PC-9 (cell line): ENCODE results near the gene TUBA1A. TPM values are rescaled to one million over a fixed set of nuclear protein-coding genes. Genes with fewer than 3 reads are reported as not detected.
"Not testable (repeated sequence)": the region's sequence is repeated elsewhere in the genome, so short reads cannot be mapped to it uniquely, and the experiment has no call there.

Experiments used
- BruUV-seq: library from RNA; stranded (reverse); fragments of 400-500 nt; replicated peaks from 2 replicates; lab custom pipeline; 2021; lab: Mats Ljungman, UMichigan
- CTCF ChIA-PET: fragments of 300-600 bp; sonication (Branson Sonifier 250); formaldehyde crosslinking; loops from one replicate; lab custom pipeline; 2022; ENCODE audit warnings: antibody characterized with exemption; lab: Charles Lee
- POLR2A ChIA-PET: fragments of 300-600 bp; sonication (Branson Sonifier 250); formaldehyde crosslinking; loops from one replicate; lab custom pipeline; 2022; ENCODE audit warnings: antibody characterized with exemption; ENCODE audit not compliant: unreplicated experiment; lab: Charles Lee
- DNase-seq, 2 experiments: peaks; one replicate each; pipeline versions ENCODE4 v3.0.0 to v3.0.0-alpha.2; 2015 to 2022; ENCODE audit warnings: mixed read lengths in 1 of 2
- H2AFZ ChIP-seq: fragments of 200-600 bp; sonication (generic); 2 replicates; pipeline ENCODE4 v1.8.1; 2017; ENCODE audit warnings: antibody characterized with exemption
- H3F3A ChIP-seq: fragments of 200-600 bp; sonication (generic); 2 replicates; pipeline ENCODE4 v1.8.1; 2017; ENCODE audit warnings: antibody characterized with exemption, mild to moderate bottlenecking, low read depth; ENCODE audit not compliant: insufficient read depth
- H3K27ac ChIP-seq: fragments of 200-600 bp; sonication (generic); 2 replicates; pipeline ENCODE4 v1.6.1; 2016; ENCODE audit warnings: mixed run types
- H3K27me3 ChIP-seq: fragments of 200-600 bp; sonication (generic); 2 replicates; pipeline ENCODE4 v1.6.1; 2016; ENCODE audit warnings: low read depth, mixed run types; ENCODE audit not compliant: insufficient read depth
- H3K36me3 ChIP-seq: fragments of 200-600 bp; sonication (generic); 2 replicates; pipeline ENCODE4 v1.6.1; 2016; ENCODE audit warnings: low read depth, mixed run types
- H3K4me1 ChIP-seq: fragments of 200-600 bp; sonication (generic); replicated peaks from 2 replicates; pipeline ENCODE4 v1.6.1; 2016; ENCODE audit warnings: mixed run types; ENCODE audit not compliant: insufficient read depth
- H3K4me2 ChIP-seq: fragments of 200-600 bp; sonication (generic); 2 replicates; pipeline ENCODE4 v1.6.1; 2017; ENCODE audit warnings: mixed run types
- H3K4me3 ChIP-seq: fragments of 200-600 bp; sonication (generic); 2 replicates; pipeline ENCODE4 v1.6.1; 2016; ENCODE audit warnings: mixed run types
- H3K79me2 ChIP-seq: fragments of 200-600 bp; sonication (generic); 2 replicates; pipeline ENCODE4 v1.6.1; 2017; ENCODE audit warnings: low read depth, mixed run types
- H3K9me2 ChIP-seq: fragments of 200-600 bp; sonication (generic); 2 replicates; pipeline ENCODE4 v1.8.1; 2017; ENCODE audit warnings: mild to moderate bottlenecking; ENCODE audit not compliant: insufficient read depth
- H3K9me3 ChIP-seq: fragments of 200-600 bp; sonication (generic); 2 replicates; pipeline ENCODE4 v1.8.1; 2016; ENCODE audit warnings: low read depth; ENCODE audit not compliant: insufficient read depth
- H4K20me1 ChIP-seq: fragments of 200-600 bp; sonication (generic); 2 replicates; pipeline ENCODE4 v1.8.1; 2017; ENCODE audit not compliant: insufficient read depth
- EZH2 ChIP-seq: fragments of 200-600 bp; sonication (generic); IDR thresholded peaks from 2 replicates; pipeline ENCODE4 v1.8.0; 2017; ENCODE audit warnings: antibody characterized with exemption, low read depth
- intact Hi-C: fragments of 100-400 bp; cut with micrococcal nuclease; formaldehyde crosslinking; loops from one replicate; pipeline ENCODE4 v1.10.0; 2022; ENCODE audit not compliant: unreplicated experiment
- total RNA-seq: library from RNA; stranded (reverse); gene quantifications from 2 replicates; pipeline ENCODE4 v1.2.3, GENCODE V29; 2021
- TF ChIP-seq, protein P1 (sequence below): fragments of 200-600 bp; sonication (generic); conservative IDR thresholded peaks from 2 replicates; pipeline ENCODE4 v1.6.1; 2017; ENCODE audit warnings: mixed run types, antibody characterized with exemption, mild to moderate bottlenecking, moderate library complexity

TUBA1A gene
- total RNA-seq, 1 experiment from 2014 or later = 14.2 TPM

DNA sequence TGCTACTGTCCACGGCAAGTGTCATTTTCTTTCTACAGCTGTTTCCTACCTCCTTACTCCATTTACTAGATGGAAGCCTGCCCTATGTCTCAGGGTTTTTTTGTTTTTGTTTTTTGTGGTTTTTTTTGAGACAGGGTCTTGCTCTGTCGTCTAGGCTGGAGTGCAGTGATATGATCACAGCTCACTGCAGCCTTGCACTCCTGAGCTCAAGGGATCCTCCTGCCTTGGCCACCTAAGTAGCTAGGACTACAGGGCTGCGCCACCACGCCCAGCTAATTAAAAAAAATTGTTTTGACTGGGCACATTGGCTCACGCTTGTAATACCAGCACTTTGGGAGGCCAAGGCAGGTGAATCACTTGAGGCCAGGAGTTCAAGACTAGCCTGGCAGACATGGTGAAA lies 14.7 kb downstream of the TUBA1A start:
- no TSS peak for BruUV-seq
- H3F3A ChIP-seq = no peaks in the 10 kb centered on the region
- H3K4me3 ChIP-seq = no peak overlapping the region
- intact Hi-C loops = no loop called here
- TF ChIP-seq, protein P1, sequence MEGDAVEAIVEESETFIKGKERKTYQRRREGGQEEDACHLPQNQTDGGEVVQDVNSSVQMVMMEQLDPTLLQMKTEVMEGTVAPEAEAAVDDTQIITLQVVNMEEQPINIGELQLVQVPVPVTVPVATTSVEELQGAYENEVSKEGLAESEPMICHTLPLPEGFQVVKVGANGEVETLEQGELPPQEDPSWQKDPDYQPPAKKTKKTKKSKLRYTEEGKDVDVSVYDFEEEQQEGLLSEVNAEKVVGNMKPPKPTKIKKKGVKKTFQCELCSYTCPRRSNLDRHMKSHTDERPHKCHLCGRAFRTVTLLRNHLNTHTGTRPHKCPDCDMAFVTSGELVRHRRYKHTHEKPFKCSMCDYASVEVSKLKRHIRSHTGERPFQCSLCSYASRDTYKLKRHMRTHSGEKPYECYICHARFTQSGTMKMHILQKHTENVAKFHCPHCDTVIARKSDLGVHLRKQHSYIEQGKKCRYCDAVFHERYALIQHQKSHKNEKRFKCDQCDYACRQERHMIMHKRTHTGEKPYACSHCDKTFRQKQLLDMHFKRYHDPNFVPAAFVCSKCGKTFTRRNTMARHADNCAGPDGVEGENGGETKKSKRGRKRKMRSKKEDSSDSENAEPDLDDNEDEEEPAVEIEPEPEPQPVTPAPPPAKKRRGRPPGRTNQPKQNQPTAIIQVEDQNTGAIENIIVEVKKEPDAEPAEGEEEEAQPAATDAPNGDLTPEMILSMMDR = no peak
- no peak for TF ChIP-seq EZH2
- no peaks in the 10 kb centered on the region for H4K20me1 ChIP-seq
- H2AFZ ChIP-seq = no peak overlapping the region
- no peaks in the 10 kb centered on the region for H3K9me3 ChIP-seq
- H3K4me1 ChIP-seq = no peaks in the 10 kb centered on the region
- no peaks in the 10 kb centered on the region; the same call in 1 of the 2 replicates for H3K9me2 ChIP-seq
- ChIA-PET CTCF (interaction anchor here (0.7 kb wide), 1 partner anchor 28 kb away, joined by 6 read pairs; no protein-coding TSS in a partner anchor), POLR2A (no interaction called here)
- H3K4me2 ChIP-seq = no peak overlapping the region
- H3K27ac ChIP-seq = no peak overlapping the region
- DNase-seq = no peak
- no peaks in the 10 kb centered on the region for H3K36me3 ChIP-seq
- no peaks in the 10 kb centered on the region for H3K79me2 ChIP-seq
- no peaks in the 10 kb centered on the region for H3K27me3 ChIP-seq

GRCh38 chr12:49170924-49171323 lies 18.0 kb downstream of the TUBA1A start:
- no peak for TF ChIP-seq EZH2
- TF ChIP-seq, protein P1 = no peak
- Histone ChIP-seq H3K4me1 (no peaks in the 10 kb centered on the region), H3K79me2 (no peaks in the 10 kb centered on the region), H3K9me2 (no peaks in the 10 kb centered on the region; the same call in 1 of the 2 replicates), H3F3A (no peaks in the 10 kb centered on the region), H3K4me2 (no peak overlapping the region), H3K9me3 (no peaks in the 10 kb centered on the region), H3K4me3 (no peak overlapping the region), H3K27ac (no peak overlapping the region), H3K27me3 (no peaks in the 10 kb centered on the region), H2AFZ (no peak overlapping the region), H4K20me1 (no peaks in the 10 kb centered on the region), H3K36me3 (no peaks in the 10 kb centered on the region)
- BruUV-seq = no TSS peak
- ChIA-PET CTCF (no interaction called here), POLR2A (interaction anchor here (0.7 kb wide), 1 partner anchor 54 kb away, joined by 4 read pairs; no protein-coding TSS in a partner anchor)
- DNase-seq = no peak
- intact Hi-C loops = no loop called here

GRCh38 chr12:49165114-49165513 lies 23.8 kb downstream of the TUBA1A start:
- Histone ChIP-seq H2AFZ (no peak overlapping the region), H3F3A (no peaks in the 10 kb centered on the region), H4K20me1 (no peaks in the 10 kb centered on the region), H3K4me3 (no peak overlapping the region), H3K4me2 (no peak overlapping the region), H3K27ac (no peak overlapping the region), H3K9me3 (no peaks in the 10 kb centered on the region), H3K4me1 (no peaks in the 10 kb centered on the region), H3K27me3 (no peaks in the 10 kb centered on the region), H3K36me3 (no peaks in the 10 kb centered on the region), H3K9me2 (no peaks in the 10 kb centered on the region), H3K79me2 (no peaks in the 10 kb centered on the region)
- CTCF ChIA-PET = no interaction called here
- intact Hi-C loops = no loop called here
- DNase-seq = no peak
- TF ChIP-seq, protein P1 = no peak
- no peak for TF ChIP-seq EZH2
- BruUV-seq = no TSS peak
- POLR2A ChIA-PET = no interaction called here

DNA sequence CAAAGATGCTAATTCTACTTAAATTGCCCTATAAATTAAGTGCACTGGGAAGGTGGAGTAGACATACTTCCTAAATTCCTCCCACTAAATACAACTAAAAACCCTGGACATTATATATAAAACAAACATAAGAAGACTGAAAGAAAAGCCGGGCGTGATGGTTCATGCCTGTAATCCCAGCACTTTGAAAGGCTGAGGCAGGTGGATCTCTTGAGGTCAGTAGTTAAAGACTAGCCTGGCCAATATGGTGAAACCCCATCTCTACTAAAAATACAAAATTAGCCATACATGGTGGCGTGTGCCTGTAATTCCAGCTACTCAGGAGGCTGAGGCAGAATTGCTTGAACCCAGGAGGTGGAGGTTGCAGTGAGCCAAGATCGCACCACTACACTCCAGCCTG lies 27.0 kb downstream of the TUBA1A start:
- H3K36me3 ChIP-seq, H3K4me3 ChIP-seq, intact Hi-C loops, H3K27me3 ChIP-seq, H2AFZ ChIP-seq, H3K79me2 ChIP-seq, H3K9me3 ChIP-seq, H4K20me1 ChIP-seq, H3K27ac ChIP-seq, H3F3A ChIP-seq, CTCF ChIA-PET, BruUV-seq, H3K4me2 ChIP-seq, POLR2A ChIA-PET, DNase-seq, H3K4me1 ChIP-seq, H3K9me2 ChIP-seq: not testable (repeated sequence)
